H9 (cell line): ENCODE results near the gene EBNA1BP2. TPM values are rescaled to one million over a fixed set of nuclear protein-coding genes. Genes with fewer than 3 reads are reported as not detected.

Experiments
- DNase-seq: peaks from one replicate; pipeline ENCODE4 v3.0.0-alpha.2; 2017
- H2AFZ ChIP-seq: one replicate; pipeline ENCODE4 v1.6.1; 2013; ENCODE audit warnings: mild to moderate bottlenecking, low read length, control low read depth, moderate library complexity
- H2AK5ac ChIP-seq: 2 replicates; pipeline ENCODE4 v1.6.1; 2013; ENCODE audit warnings: low read length, control low read depth, mixed read lengths; ENCODE audit not compliant: insufficient read length
- H2BK120ac ChIP-seq: one replicate; pipeline ENCODE4 v1.6.1; 2013; ENCODE audit warnings: low read depth, mild to moderate bottlenecking, low read length, control low read depth, inconsistent platforms; ENCODE audit not compliant: poor library complexity, severe bottlenecking
- H2BK12ac ChIP-seq: 2 replicates; pipeline ENCODE4 v1.6.1; 2013; ENCODE audit warnings: low read length, control low read depth, mixed read lengths, low read depth; ENCODE audit not compliant: insufficient read length
- H2BK15ac ChIP-seq: 2 replicates; pipeline ENCODE4 v1.6.1; 2013; ENCODE audit warnings: low read depth, low read length, control low read depth
- H2BK20ac ChIP-seq: one replicate; pipeline ENCODE4 v1.6.1; 2013; ENCODE audit warnings: low read depth, mild to moderate bottlenecking, low read length, control low read depth, inconsistent platforms; ENCODE audit not compliant: poor library complexity, severe bottlenecking
- H2BK5ac ChIP-seq: 2 replicates; pipeline ENCODE4 v1.6.1; 2013; ENCODE audit warnings: low read length, control low read depth, mixed read lengths; ENCODE audit not compliant: insufficient read length
- H3K14ac ChIP-seq: 2 replicates; pipeline ENCODE4 v1.6.1; 2013; ENCODE audit warnings: low read length, control low read depth; ENCODE audit not compliant: insufficient read depth
- H3K18ac ChIP-seq: 2 replicates; pipeline ENCODE4 v1.6.1; 2013; ENCODE audit warnings: low read depth, mild to moderate bottlenecking, mixed read lengths, low read length, control low read depth; ENCODE audit not compliant: insufficient read length
- H3K23ac ChIP-seq: 2 replicates; pipeline ENCODE4 v1.6.1; 2013; ENCODE audit warnings: low read length, control low read depth, mixed read lengths, low read depth; ENCODE audit not compliant: insufficient read length
- H3K23me2 ChIP-seq: 2 replicates; pipeline ENCODE4 v1.6.1; 2013; ENCODE audit warnings: low read depth, mild to moderate bottlenecking, mixed read lengths, low read length, control low read depth; ENCODE audit not compliant: insufficient read length, poor library complexity, severe bottlenecking
- H3K27ac ChIP-seq: 2 replicates; pipeline ENCODE4 v1.5.1; 2013; ENCODE audit warnings: low read length, control low read depth, mixed read lengths, low read depth; ENCODE audit not compliant: insufficient read length
- H3K27me3 ChIP-seq: 2 replicates; pipeline ENCODE4 v1.6.1; 2013; ENCODE audit warnings: low read length, control low read depth, inconsistent platforms; ENCODE audit not compliant: insufficient read depth
- H3K4ac ChIP-seq: 2 replicates; pipeline ENCODE4 v1.6.1; 2013; ENCODE audit warnings: low read depth, mild to moderate bottlenecking, control low read depth, inconsistent platforms, low read length, moderate library complexity
- H3K4me1 ChIP-seq: 2 replicates; pipeline ENCODE4 v1.6.1; 2013; ENCODE audit warnings: low read length, control low read depth, inconsistent platforms; ENCODE audit not compliant: insufficient read depth
- H3K4me2 ChIP-seq: 2 replicates; pipeline ENCODE4 v1.6.1; 2013; ENCODE audit warnings: low read length, control low read depth, mixed read lengths; ENCODE audit not compliant: insufficient read length, insufficient read depth
- H3K56ac ChIP-seq: 2 replicates; pipeline ENCODE4 v1.6.1; 2013; ENCODE audit warnings: low read depth, mild to moderate bottlenecking, mixed read lengths, low read length, control low read depth; ENCODE audit not compliant: insufficient read length
- H3K79me1 ChIP-seq: 2 replicates; pipeline ENCODE4 v1.6.1; 2013; ENCODE audit warnings: low read depth, mild to moderate bottlenecking, moderate library complexity, low read length, control low read depth, inconsistent platforms; ENCODE audit not compliant: insufficient read depth, poor library complexity, severe bottlenecking
- H3K79me2 ChIP-seq: 2 replicates; pipeline ENCODE4 v1.6.1; 2013; ENCODE audit warnings: low read length, control low read depth, inconsistent platforms; ENCODE audit not compliant: insufficient read depth
- H3K9ac ChIP-seq: 2 replicates; pipeline ENCODE4 v1.6.1; 2013; ENCODE audit warnings: low read length, control low read depth, mixed read lengths; ENCODE audit not compliant: insufficient read length; ENCODE audit errors: extremely low read depth
- H3K9me3 ChIP-seq: one replicate; pipeline ENCODE4 v1.6.1; 2013; ENCODE audit warnings: low read depth, low read length, inconsistent platforms; ENCODE audit not compliant: control insufficient read depth
- H3T11ph ChIP-seq: one replicate; pipeline ENCODE4 v1.6.1; 2013; ENCODE audit warnings: mild to moderate bottlenecking, low read length, control low read depth, inconsistent platforms
- H4K20me1 ChIP-seq: one replicate; pipeline ENCODE4 v1.6.1; 2013; ENCODE audit not compliant: control insufficient read depth, insufficient read length, insufficient read depth
- H4K5ac ChIP-seq: 2 replicates; pipeline ENCODE4 v1.6.1; 2013; ENCODE audit warnings: low read depth, mild to moderate bottlenecking, mixed read lengths, low read length, control low read depth; ENCODE audit not compliant: insufficient read length
- H4K8ac ChIP-seq: replicated peaks from 2 replicates; pipeline ENCODE4 v1.6.1; 2013; ENCODE audit warnings: low read length, control low read depth, mixed read lengths, low read depth; ENCODE audit not compliant: insufficient read length
- H4K91ac ChIP-seq: 2 replicates; pipeline ENCODE4 v1.6.1; 2013; ENCODE audit warnings: low read depth, mild to moderate bottlenecking, moderate library complexity, mixed read lengths, low read length, control low read depth; ENCODE audit not compliant: insufficient read length
- H3K27ac Mint-ChIP-seq, 3 experiments: 2 replicates in 2 of 3; 3 replicates in 1 of 3; pipeline ENCODE4 v1.8.0; 2020 to 2021; ENCODE audit warnings: mixed read lengths in 3 of 3, mild to moderate bottlenecking in 1 of 3, moderate library complexity in 1 of 3
- H3K27me3 Mint-ChIP-seq: 2 replicates; pipeline ENCODE4 v1.8.0; 2021; ENCODE audit warnings: low read depth, mild to moderate bottlenecking, moderate library complexity, mixed read lengths
- H3K36me3 Mint-ChIP-seq, 3 experiments: 2 replicates in 2 of 3; 3 replicates in 1 of 3; pipeline ENCODE4 v1.8.0; 2020 to 2021; ENCODE audit warnings: low read depth in 3 of 3, mixed read lengths in 3 of 3; ENCODE audit not compliant: insufficient read depth in 1 of 3
- H3K4me1 Mint-ChIP-seq, 2 experiments: 2 replicates each; pipeline ENCODE4 v1.8.0; 2020; ENCODE audit warnings: mixed read lengths in 2 of 2
- H3K4me3 Mint-ChIP-seq, 2 experiments: 2 replicates in 1 of 2; 3 replicates in 1 of 2; pipeline ENCODE4 v1.8.0; 2020 to 2021; ENCODE audit warnings: mild to moderate bottlenecking in 2 of 2, mixed read lengths in 2 of 2, moderate library complexity in 1 of 2
- H3K9me3 Mint-ChIP-seq, 2 experiments: 2 replicates in 1 of 2; 3 replicates in 1 of 2; pipeline ENCODE4 v1.8.0; 2020; ENCODE audit warnings: mild to moderate bottlenecking in 2 of 2, mixed read lengths in 2 of 2, moderate library complexity in 1 of 2
- CTCF ChIP-seq: fragments of 200-600 bp; sonication (generic); conservative IDR thresholded peaks from 3 replicates; pipeline ENCODE4 v1.8.0; 2021; ENCODE audit warnings: antibody characterized with exemption, mild to moderate bottlenecking
- WGBS: extraction: QIAGEN DNeasy Blood & Tissue Kit; methylation state at CpG from one replicate; pipeline ENCODE4 v1.1.7; 2013; ENCODE audit warnings: missing lambda C conversion rate, low lambda C conversion rate, mixed read lengths; ENCODE audit not compliant: insufficient read length; ENCODE audit errors: extremely low coverage; 5-methylcytosine and 5-hydroxymethylcytosine counted together
- total RNA-seq: library from RNA; stranded (reverse); gene quantifications from 2 replicates; pipeline ENCODE4 v1.2.1, GENCODE V29; 2021

Gene EBNA1BP2
- total RNA-seq, 1 experiment from 2014 or later, result 84.7 TPM

- H3K4me1 Mint-ChIP-seq, result peaks cover 12 to 27% of the 10 kb centered on the region in 2 experiments
- no peak for TF ChIP-seq CTCF
- H4K8ac ChIP-seq, result no peak overlapping the region
- no peak overlapping the region for H3K18ac ChIP-seq
- no CpG with 5 or more reads among the region's 4 CpGs for WGBS
- no peak for DNase-seq
- no peaks in the 10 kb centered on the region for H3K79me2 ChIP-seq
- peaks cover 0 to 3% of the 10 kb centered on the region in 2 experiments; a peak in 2 of 5 replicates for H3K9me3 Mint-ChIP-seq
- H2AFZ ChIP-seq, result no peak overlapping the region
- H2BK15ac ChIP-seq, result no peak overlapping the region
- no peaks in the 10 kb centered on the region for H3K9me3 ChIP-seq
- no peak overlapping the region for H4K5ac ChIP-seq
- H2BK120ac ChIP-seq, result no peak overlapping the region
- H3K36me3 Mint-ChIP-seq, result peaks cover 4 to 22% (median 19%) of the 10 kb centered on the region in 3 experiments; a peak in 5 of 7 replicates
- H3K4me2 ChIP-seq, result no peak overlapping the region
- no peak overlapping the region for H3K4me3 Mint-ChIP-seq
- no peaks in the 10 kb centered on the region for H3K79me1 ChIP-seq
- no peaks in the 10 kb centered on the region for H3K4me1 ChIP-seq
- H3K27me3 ChIP-seq, result no peaks in the 10 kb centered on the region
- H3K23ac ChIP-seq, result no peak overlapping the region
- no peak overlapping the region for H4K91ac ChIP-seq
- no peak overlapping the region for H3K4ac ChIP-seq
- H4K20me1 ChIP-seq, result no peaks in the 10 kb centered on the region
- no peak overlapping the region for H2BK5ac ChIP-seq
- H2BK12ac ChIP-seq, result no peak overlapping the region
- no peak overlapping the region for H2AK5ac ChIP-seq
- no peak overlapping the region for H3T11ph ChIP-seq
- no peak overlapping the region for H3K14ac ChIP-seq
- H3K27ac ChIP-seq, result no peak overlapping the region
- no peak overlapping the region for H3K9ac ChIP-seq
- H3K27me3 Mint-ChIP-seq, result no peaks in the 10 kb centered on the region
- no peak overlapping the region for H3K56ac ChIP-seq
- no peak overlapping the region for H3K27ac Mint-ChIP-seq
- H2BK20ac ChIP-seq, result no peak overlapping the region
- peaks cover 3% of the 10 kb centered on the region for H3K23me2 ChIP-seq
Measured at GRCh38 chr1:43140583-43140982, 31.5 kb downstream of the EBNA1BP2 start.
